HUES64 (cell line): ENCODE results near the gene RIMBP2.

ENCODE experiments used
- H3K27ac ChIP-seq: 2 replicates; pipeline ENCODE4 v1.7.0; 2013; ENCODE audit warnings: low read depth, low read length, inconsistent platforms
- H3K27me3 ChIP-seq: 2 replicates; pipeline ENCODE4 v1.6.1; 2013; ENCODE audit warnings: mild to moderate bottlenecking, low read length; ENCODE audit not compliant: insufficient read depth
- H3K36me3 ChIP-seq: 2 replicates; pipeline ENCODE4 v1.6.1; 2013; ENCODE audit warnings: mild to moderate bottlenecking, low read length; ENCODE audit not compliant: insufficient read depth
- H3K4me1 ChIP-seq: 2 replicates; pipeline ENCODE4 v1.6.1; 2013; ENCODE audit warnings: mild to moderate bottlenecking, low read length, moderate library complexity; ENCODE audit not compliant: insufficient read depth
- H3K4me3 ChIP-seq: 2 replicates; pipeline ENCODE4 v1.5.1; 2013; ENCODE audit warnings: mild to moderate bottlenecking, low read length, moderate library complexity
- H3K9ac ChIP-seq: 2 replicates; pipeline ENCODE4 v1.6.1; 2013; ENCODE audit warnings: mild to moderate bottlenecking, low read depth, low read length
- H3K9me3 ChIP-seq: 2 replicates; pipeline ENCODE4 v1.6.1; 2013; ENCODE audit warnings: low read depth, low read length; ENCODE audit not compliant: insufficient read depth
- WGBS: fragments of 150-250, 120-280 bp; methylation state at CpG from one replicate; pipeline ENCODE4 v1.1.7; 2013; ENCODE audit warnings: missing lambda C conversion rate; 5-methylcytosine and 5-hydroxymethylcytosine counted together

RIMBP2 gene

GRCh38 chr12:130687796-130688778, 28.0 kb downstream of the RIMBP2 start:
- H3K4me3 ChIP-seq, result no peak overlapping the region
- no peaks in the 10 kb centered on the region for H3K36me3 ChIP-seq
- H3K9me3 ChIP-seq, result no peaks in the 10 kb centered on the region
- 94% methylated on average over 20 of the region's 20 CpGs for WGBS
- H3K27ac ChIP-seq, result no peak overlapping the region
- H3K4me1 ChIP-seq, result no peaks in the 10 kb centered on the region
- H3K9ac ChIP-seq, result no peak overlapping the region
- no peaks in the 10 kb centered on the region for H3K27me3 ChIP-seq

GRCh38 chr12:130687190-130687589, 28.9 kb downstream of the RIMBP2 start:
- WGBS, result 97% methylated on average over 8 of the region's 10 CpGs
- Histone ChIP-seq H3K27me3 (no peaks in the 10 kb centered on the region), H3K9ac (no peak overlapping the region), H3K36me3 (no peaks in the 10 kb centered on the region), H3K9me3 (no peaks in the 10 kb centered on the region), H3K4me1 (no peaks in the 10 kb centered on the region), H3K4me3 (no peak overlapping the region), H3K27ac (no peak overlapping the region)

GRCh38 chr12:130686511-130686991, 29.5 kb downstream of the RIMBP2 start:
- Histone ChIP-seq H3K27ac (no peak overlapping the region), H3K9ac (no peak overlapping the region), H3K4me1 (no peaks in the 10 kb centered on the region), H3K4me3 (no peak overlapping the region), H3K36me3 (no peaks in the 10 kb centered on the region), H3K9me3 (no peaks in the 10 kb centered on the region), H3K27me3 (no peaks in the 10 kb centered on the region)
- 93% methylated on average over 32 of the region's 32 CpGs for WGBS

- Histone ChIP-seq H3K27me3 (no peaks in the 10 kb centered on the region), H3K27ac (no peak overlapping the region), H3K36me3 (no peaks in the 10 kb centered on the region), H3K9me3 (no peaks in the 10 kb centered on the region), H3K4me1 (no peaks in the 10 kb centered on the region), H3K4me3 (no peak overlapping the region), H3K9ac (no peak overlapping the region)
- WGBS, result 91% methylated on average over 15 of the region's 15 CpGs
These were observed 30.2 kb downstream of the RIMBP2 start for GRCh38 chr12:130685850-130686249.

GRCh38 chr12:130685250-130685787, 30.8 kb downstream of the RIMBP2 start:
- no peak overlapping the region for H3K27ac ChIP-seq
- H3K4me1 ChIP-seq, result no peaks in the 10 kb centered on the region
- H3K27me3 ChIP-seq, result no peaks in the 10 kb centered on the region
- no peak overlapping the region for H3K9ac ChIP-seq
- H3K36me3 ChIP-seq, result no peaks in the 10 kb centered on the region
- H3K4me3 ChIP-seq, result no peak overlapping the region
- H3K9me3 ChIP-seq, result no peaks in the 10 kb centered on the region
- WGBS, result 91% methylated on average over 13 of the region's 14 CpGs

GRCh38 chr12:130683811-130684210, 32.3 kb downstream of the RIMBP2 start:
- no peaks in the 10 kb centered on the region for H3K27me3 ChIP-seq
- H3K4me3 ChIP-seq, result no peak overlapping the region
- no peak overlapping the region for H3K27ac ChIP-seq
- H3K9ac ChIP-seq, result no peak overlapping the region
- WGBS, result 86% methylated on average over 3 of the region's 3 CpGs
- no peaks in the 10 kb centered on the region for H3K9me3 ChIP-seq
- no peaks in the 10 kb centered on the region for H3K4me1 ChIP-seq
- no peaks in the 10 kb centered on the region for H3K36me3 ChIP-seq

- 84% methylated on average over 7 of the region's 7 CpGs for WGBS
- Histone ChIP-seq H3K4me3 (no peak overlapping the region), H3K27ac (no peak overlapping the region), H3K9ac (no peak overlapping the region), H3K4me1 (no peaks in the 10 kb centered on the region), H3K9me3 (no peaks in the 10 kb centered on the region), H3K27me3 (no peaks in the 10 kb centered on the region), H3K36me3 (no peaks in the 10 kb centered on the region)
These were observed 33.0 kb downstream of the RIMBP2 start for GRCh38 chr12:130683080-130683479.

- H3K9me3 ChIP-seq, result no peaks in the 10 kb centered on the region
- 93% methylated on average over 15 of the region's 15 CpGs for WGBS
- H3K27ac ChIP-seq, result no peak overlapping the region
- H3K4me1 ChIP-seq, result no peaks in the 10 kb centered on the region
- no peak overlapping the region for H3K9ac ChIP-seq
- H3K4me3 ChIP-seq, result no peak overlapping the region
- no peaks in the 10 kb centered on the region for H3K27me3 ChIP-seq
- no peaks in the 10 kb centered on the region for H3K36me3 ChIP-seq
These were observed 35.6 kb downstream of the RIMBP2 start for GRCh38 chr12:130680451-130680990.

GRCh38 chr12:130677957-130678558, 38.0 kb downstream of the RIMBP2 start:
- Histone ChIP-seq H3K4me3 (no peak overlapping the region), H3K9me3 (no peaks in the 10 kb centered on the region), H3K27ac (no peak overlapping the region), H3K9ac (no peak overlapping the region), H3K36me3 (no peaks in the 10 kb centered on the region), H3K27me3 (no peaks in the 10 kb centered on the region), H3K4me1 (no peaks in the 10 kb centered on the region)
- 90% methylated on average over 23 of the region's 23 CpGs for WGBS

- Histone ChIP-seq H3K36me3 (no peaks in the 10 kb centered on the region), H3K4me1 (no peaks in the 10 kb centered on the region), H3K9me3 (no peaks in the 10 kb centered on the region), H3K27ac (no peak overlapping the region), H3K4me3 (no peak overlapping the region), H3K27me3 (no peaks in the 10 kb centered on the region), H3K9ac (no peak overlapping the region)
- 95% methylated on average over 15 of the region's 15 CpGs for WGBS
These were observed 40.3 kb downstream of the RIMBP2 start for GRCh38 chr12:130675791-130676190.

GRCh38 chr12:130675121-130675520, 41.0 kb downstream of the RIMBP2 start:
- H3K27ac ChIP-seq, result no peak overlapping the region
- no peak overlapping the region for H3K9ac ChIP-seq
- no peak overlapping the region for H3K4me3 ChIP-seq
- H3K27me3 ChIP-seq, result no peaks in the 10 kb centered on the region
- no peaks in the 10 kb centered on the region for H3K9me3 ChIP-seq
- H3K36me3 ChIP-seq, result no peaks in the 10 kb centered on the region
- no peaks in the 10 kb centered on the region for H3K4me1 ChIP-seq
- 92% methylated on average over 16 of the region's 16 CpGs for WGBS
